ENCODE data around the gene GRIA4. TPM values are rescaled to one million over a fixed set of nuclear protein-coding genes. Genes with fewer than 3 reads are reported as not detected.

GRIA4 gene
- total RNA-seq, 1 donor from 2014 or later = not detected

DNA sequence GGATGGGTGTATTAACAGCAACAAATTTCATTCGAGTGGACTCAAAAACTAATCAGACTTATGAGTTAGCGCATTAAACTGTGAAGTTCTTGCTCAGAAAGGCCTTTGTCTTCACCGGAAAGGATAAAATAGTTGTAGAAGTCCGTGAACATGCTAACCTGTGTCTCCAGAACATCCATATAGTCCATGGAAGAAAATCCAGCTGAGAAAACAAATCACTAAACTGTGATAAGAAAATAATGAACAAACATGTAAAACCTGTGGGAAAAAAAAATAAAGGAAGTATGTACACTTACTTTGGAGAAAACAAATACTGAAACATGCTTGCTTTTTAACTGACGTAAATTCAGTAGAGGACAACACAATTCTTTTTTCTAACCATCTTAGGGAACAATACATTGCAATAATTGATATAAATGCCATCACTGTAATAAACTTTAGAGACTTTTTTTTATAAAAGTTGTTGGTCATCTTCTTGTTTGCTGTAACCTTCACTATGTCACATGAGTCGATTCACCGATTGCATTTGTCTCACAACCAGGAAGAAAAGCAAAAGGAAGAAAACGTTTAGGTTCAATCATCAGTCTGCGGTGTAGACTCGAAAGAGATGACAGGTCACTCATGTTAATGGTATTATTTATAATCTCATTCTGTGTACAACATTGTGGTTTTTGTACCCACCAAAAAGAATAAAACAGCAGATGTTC, 370.3 kb downstream of the GRIA4 start:
- Histone ChIP-seq H3K27ac (replicated peaks) (no peak overlapping the region), H3K9me3 (replicated peaks) (no peaks in the 10 kb centered on the region), H3K36me3 (no peaks in the 10 kb centered on the region), H3K27me3 (ENCODE audit: low read depth) (no peaks in the 10 kb centered on the region), H3K4me1 (no peaks in the 10 kb centered on the region), H3K4me3 (no peak overlapping the region)
- no peak for TF ChIP-seq CTCF (IDR thresholded peaks at IDR 0.05; ENCODE audit: borderline replicate concordance)
- no peak for DNase-seq
- intact Hi-C loops (cut with micrococcal nuclease) = no loop called here

GRCh38 chr11:105986554-105986953, 376.7 kb downstream of the GRIA4 start:
- TF ChIP-seq CTCF (IDR thresholded peaks at IDR 0.05; ENCODE audit: borderline replicate concordance) = no peak
- no peaks in the 10 kb centered on the region for H3K27me3 ChIP-seq (ENCODE audit: low read depth)
- DNase-seq = no peak

GRCh38 chr11:105988197-105988596, 378.3 kb downstream of the GRIA4 start:
- Histone ChIP-seq H3K4me3 (no peak overlapping the region), H3K27ac (replicated peaks) (no peak overlapping the region), H3K36me3 (no peaks in the 10 kb centered on the region), H3K9me3 (replicated peaks) (peaks cover under 1% of the 10 kb centered on the region), H3K27me3 (ENCODE audit: low read depth) (no peaks in the 10 kb centered on the region), H3K4me1 (no peaks in the 10 kb centered on the region)
- DNase-seq = no peak
- intact Hi-C loops (cut with micrococcal nuclease) = no loop called here
- TF ChIP-seq CTCF (IDR thresholded peaks at IDR 0.05; ENCODE audit: borderline replicate concordance) = no peak

More at GRCh38 chr11:105986554-105986953, 376.7 kb downstream of the GRIA4 start:
- H3K36me3 ChIP-seq = no peaks in the 10 kb centered on the region
- H3K27ac ChIP-seq (replicated peaks) = no peak overlapping the region
- no peak overlapping the region for H3K4me3 ChIP-seq
- H3K4me1 ChIP-seq = no peaks in the 10 kb centered on the region
- intact Hi-C loops (cut with micrococcal nuclease) = no loop called here
- no peaks in the 10 kb centered on the region for H3K9me3 ChIP-seq (replicated peaks)

DNA sequence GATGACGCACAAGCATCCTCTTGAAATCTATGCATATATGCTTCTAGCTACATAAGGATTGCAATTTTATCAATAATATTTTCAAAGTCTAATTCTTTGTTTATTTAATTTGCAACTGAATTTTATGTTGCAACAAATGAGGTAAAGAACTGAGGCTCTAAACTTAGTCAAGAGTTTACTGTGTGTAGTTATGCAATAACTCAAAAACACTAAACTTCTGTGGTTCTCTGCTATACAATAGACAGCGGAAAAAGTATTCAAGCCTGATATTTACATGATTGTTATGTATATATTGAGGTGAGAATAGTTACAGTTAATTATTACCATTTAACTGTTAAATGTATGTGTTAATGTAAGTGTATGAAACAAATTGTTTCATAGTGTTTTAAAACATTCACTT, 379.3 kb downstream of the GRIA4 start:
- peaks cover 6% of the 10 kb centered on the region for H3K36me3 ChIP-seq
- intact Hi-C loops (cut with micrococcal nuclease) = no loop called here
- no peak overlapping the region for H3K4me3 ChIP-seq
- H3K9me3 ChIP-seq (replicated peaks) = peaks cover 9% of the 10 kb centered on the region
- no peaks in the 10 kb centered on the region for H3K4me1 ChIP-seq
- H3K27me3 ChIP-seq (ENCODE audit: low read depth) = no peaks in the 10 kb centered on the region
- H3K27ac ChIP-seq (replicated peaks) = no peak overlapping the region
- no peak for DNase-seq
- no peak for TF ChIP-seq CTCF (IDR thresholded peaks at IDR 0.05; ENCODE audit: borderline replicate concordance)

DNA sequence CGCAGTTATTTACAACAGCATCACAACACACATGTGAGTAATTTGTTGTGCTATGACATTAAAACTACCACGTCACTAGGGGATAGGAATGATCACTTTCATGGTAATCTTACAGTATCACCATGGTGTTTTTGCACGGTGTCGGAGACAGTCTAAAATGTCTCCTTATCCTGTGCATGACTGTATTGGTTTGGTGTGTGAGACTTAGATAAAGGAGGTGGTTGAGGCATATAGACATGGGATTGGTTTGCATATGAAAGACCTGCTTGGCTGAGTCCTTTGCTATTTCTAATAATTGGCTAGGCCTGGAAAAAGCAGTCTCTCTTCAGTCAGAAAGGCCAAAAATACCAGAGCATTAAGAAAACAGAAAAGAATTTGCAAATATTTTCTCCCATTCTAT, 382.0 kb downstream of the GRIA4 start:
- peaks cover 9% of the 10 kb centered on the region for H3K9me3 ChIP-seq (replicated peaks)
- intact Hi-C loops (cut with micrococcal nuclease) = no loop called here
- peaks cover 23% of the 10 kb centered on the region for H3K36me3 ChIP-seq
- DNase-seq = no peak
- H3K4me3 ChIP-seq = no peak overlapping the region
- H3K4me1 ChIP-seq = no peaks in the 10 kb centered on the region
- no peak overlapping the region for H3K27ac ChIP-seq (replicated peaks)
- H3K27me3 ChIP-seq (ENCODE audit: low read depth) = no peaks in the 10 kb centered on the region
- TF ChIP-seq CTCF (IDR thresholded peaks at IDR 0.05; ENCODE audit: borderline replicate concordance) = no peak

Data from left ventricle myocardium inferior (tissue), 1 donor.